PC-3 (cell line): ENCODE results near the gene PCDHGB4. TPM values are rescaled to one million over a fixed set of nuclear protein-coding genes. Genes with fewer than 3 reads are reported as not detected.

Experiments used
- ATAC-seq: fragments of 200-7000 bp; cut with Tn5 transposase; 2 replicates; pipeline ENCODE4 v1.9.1; 2020; ENCODE audit warnings: mild to moderate bottlenecking, moderate library complexity
- BruUV-seq: library from RNA; stranded (reverse); fragments of 400-500 nt; replicated peaks from 2 replicates; lab custom pipeline; 2021; lab: Mats Ljungman, UMichigan
- CTCF ChIA-PET: fragments of 300-600 bp; sonication (Branson Sonifier 250); formaldehyde crosslinking; loops from one replicate; lab custom pipeline; 2022; ENCODE audit warnings: antibody characterized with exemption; lab: Charles Lee
- POLR2A ChIA-PET: fragments of 300-600 bp; sonication (Branson Sonifier 250); formaldehyde crosslinking; loops from one replicate; lab custom pipeline; 2022; ENCODE audit warnings: antibody characterized with exemption; ENCODE audit not compliant: unreplicated experiment; lab: Charles Lee
- DNase-seq: peaks from one replicate; pipeline ENCODE4 v3.0.0-alpha.2; 2015
- H2AFZ ChIP-seq: fragments of 300-600 bp; sonication (generic); 2 replicates; pipeline ENCODE4 v1.6.0; 2016; ENCODE audit warnings: antibody characterized with exemption, low read length
- H3F3A ChIP-seq: fragments of 300-600 bp; sonication (generic); one replicate; pipeline ENCODE4 v1.6.0; 2017; ENCODE audit warnings: antibody characterized with exemption, low read length, control low read depth, mild to moderate bottlenecking; ENCODE audit not compliant: unreplicated experiment
- H3K27ac ChIP-seq: fragments of 300-600 bp; sonication (generic); 2 replicates; pipeline ENCODE4 v1.5.1; 2016; ENCODE audit warnings: mild to moderate bottlenecking, low read length
- H3K27me3 ChIP-seq: fragments of 300-600 bp; sonication (generic); 2 replicates; pipeline ENCODE4 v1.6.1; 2016; ENCODE audit warnings: low read length, mixed read lengths
- H3K36me3 ChIP-seq: fragments of 300-600 bp; sonication (generic); 2 replicates; pipeline ENCODE4 v1.6.1; 2016; ENCODE audit warnings: low read depth, mixed run types, low read length, mixed read lengths
- H3K4me1 ChIP-seq: fragments of 300-600 bp; sonication (generic); 2 replicates; pipeline ENCODE4 v1.5.1; 2016; ENCODE audit warnings: low read length; ENCODE audit not compliant: insufficient read depth
- H3K4me2 ChIP-seq: fragments of 300-600 bp; sonication (generic); 2 replicates; pipeline ENCODE4 v1.6.0; 2016; ENCODE audit warnings: low read length
- H3K4me3 ChIP-seq: fragments of 300-600 bp; sonication (generic); 2 replicates; pipeline ENCODE4 v1.5.1; 2016; ENCODE audit warnings: mild to moderate bottlenecking, low read length, mixed read lengths
- H3K79me2 ChIP-seq: fragments of 300-600 bp; sonication (generic); 2 replicates; pipeline ENCODE4 v1.6.1; 2017; ENCODE audit warnings: low read length, mixed read lengths
- H3K9ac ChIP-seq: fragments of 300-600 bp; sonication (generic); 2 replicates; pipeline ENCODE4 v1.6.0; 2016; ENCODE audit warnings: mild to moderate bottlenecking, low read length
- H3K9me2 ChIP-seq: fragments of 300-600 bp; sonication (generic); replicated peaks from 2 replicates; pipeline ENCODE4 v1.6.1; 2016; ENCODE audit warnings: mixed run types, low read length, mixed read lengths
- H3K9me3 ChIP-seq: fragments of 300-600 bp; sonication (generic); 2 replicates; pipeline ENCODE4 v1.6.1; 2016; ENCODE audit warnings: low read length, mixed read lengths
- H4K20me1 ChIP-seq: fragments of 300-600 bp; sonication (generic); 2 replicates; pipeline ENCODE4 v1.6.1; 2016; ENCODE audit warnings: low read length, mixed read lengths
- CTCF ChIP-seq: fragments of 300-600 bp; sonication (generic); conservative IDR thresholded peaks from 2 replicates; pipeline ENCODE4 v1.5.1; 2017; ENCODE audit warnings: antibody characterized with exemption, low read depth, mild to moderate bottlenecking, low read length
- EZH2 ChIP-seq: fragments of 300-600 bp; sonication (generic); IDR thresholded peaks from one replicate; pipeline ENCODE4 v1.6.1; 2017; ENCODE audit warnings: antibody characterized with exemption, mild to moderate bottlenecking, low read length; ENCODE audit not compliant: unreplicated experiment
- EZH2phosphoT487 ChIP-seq: fragments of 300-600 bp; sonication (generic); IDR thresholded peaks from 2 replicates; pipeline ENCODE4 v1.6.1; 2018; ENCODE audit warnings: mild to moderate bottlenecking, antibody characterized with exemption, low read length, borderline replicate concordance
- intact Hi-C: fragments of 100-400 bp; cut with micrococcal nuclease; formaldehyde crosslinking; loops from 2 replicates; pipeline ENCODE4 v1.9.0; 2023
- total RNA-seq: library from RNA; depleted of rRNA; stranded (reverse); fragments of >200 nt; gene quantifications from 2 replicates; pipeline ENCODE4 v1.2.3, GENCODE V29; 2014

PCDHGB4 gene
- total RNA-seq, 1 experiment from 2014 or later, result 0.73 TPM

- DNase-seq (no peak), ATAC-seq (no peak)
- Histone ChIP-seq H4K20me1 (no peaks in the 10 kb centered on the region), H3K9me2 (no peaks in the 10 kb centered on the region), H3K4me3 (no peak overlapping the region), H3K9me3 (0 out of 2 replicates have a peak, but pooled peaks cover 11% of the 10 kb centered on the region), H3K27ac (no peak overlapping the region), H3K4me2 (no peak overlapping the region), H3K4me1 (no peaks in the 10 kb centered on the region), H3K79me2 (no peaks in the 10 kb centered on the region), H3K27me3 (no peaks in the 10 kb centered on the region), H2AFZ (no peak overlapping the region), H3K36me3 (peaks cover 6% of the 10 kb centered on the region; the same call in 1 of the 2 replicates), H3K9ac (no peak overlapping the region), H3F3A (no peaks in the 10 kb centered on the region)
- TF ChIP-seq EZH2phosphoT487 (no peak), EZH2 (no peak), CTCF (no peak)
- ChIA-PET CTCF (interaction anchor here (0.6 kb wide), 1 partner anchor 590 kb away, joined by 3 read pairs; no protein-coding TSS in a partner anchor), POLR2A (no interaction called here)
- intact Hi-C loops, result no loop called here
- BruUV-seq, result no TSS peak
Observed at GRCh38 chr5:141411575-141411974, 24.1 kb downstream of the PCDHGB4 start.

GRCh38 chr5:141412854-141413539, 25.5 kb downstream of the PCDHGB4 start, which contains the start of gene PCDHGA10:
Gene PCDHGA10, plus strand, starts transcription at chr5:141412987. Its CDS starts 189 bp downstream, at chr5:141413176.
- TF ChIP-seq EZH2phosphoT487 (no peak), EZH2 (no peak), CTCF (no peak)
- Histone ChIP-seq H2AFZ (no peak within 1 kb of the TSS), H3K27ac (no peak within 1 kb of the TSS), H3K27me3 (no peaks in the 10 kb centered on the region), H3K4me1 (no peaks in the 10 kb centered on the region), H4K20me1 (no peaks in the 10 kb centered on the region), H3K4me3 (no peak within 1 kb of the TSS), H3K9ac (no peak within 1 kb of the TSS), H3K9me3 (0 out of 2 replicates have a peak, but pooled peaks cover 4% of the 10 kb centered on the region), H3K36me3 (peaks cover 6% of the 10 kb centered on the region; the same call in 1 of the 2 replicates), H3F3A (no peaks in the 10 kb centered on the region), H3K9me2 (no peaks in the 10 kb centered on the region), H3K79me2 (no peaks in the 10 kb centered on the region), H3K4me2 (no peak within 1 kb of the TSS)
- no TSS peak for BruUV-seq
- CTCF ChIA-PET, result no interaction called here
- DNase-seq (no peak), ATAC-seq (no peak)
- POLR2A ChIA-PET, result no interaction called here
- intact Hi-C loops, result no loop called here

GRCh38 chr5:141413540-141414069, 26.1 kb downstream of the PCDHGB4 start:
- CTCF ChIA-PET, result no interaction called here

More at GRCh38 chr5:141413540-141414069, 26.1 kb downstream of the PCDHGB4 start:
- no peaks in the 10 kb centered on the region for H3K79me2 ChIP-seq
- H3K27me3 ChIP-seq, result no peaks in the 10 kb centered on the region
- no peak overlapping the region for H3K9ac ChIP-seq
- intact Hi-C loops, result no loop called here
- no peak overlapping the region for H2AFZ ChIP-seq
- no peaks in the 10 kb centered on the region for H4K20me1 ChIP-seq
- DNase-seq (no peak), ATAC-seq (no peak)
- TF ChIP-seq EZH2phosphoT487, result no peak
- TF ChIP-seq CTCF, result no peak
- TF ChIP-seq EZH2, result no peak
- no peak overlapping the region for H3K27ac ChIP-seq
- POLR2A ChIA-PET, result no interaction called here
- 0 out of 2 replicates have a peak, but pooled peaks cover 4% of the 10 kb centered on the region for H3K9me3 ChIP-seq
- peaks cover 6% of the 10 kb centered on the region; the same call in 1 of the 2 replicates for H3K36me3 ChIP-seq
- H3K4me2 ChIP-seq, result no peak overlapping the region
- H3F3A ChIP-seq, result no peaks in the 10 kb centered on the region
- H3K4me3 ChIP-seq, result no peak overlapping the region
- no peaks in the 10 kb centered on the region for H3K9me2 ChIP-seq
- no peaks in the 10 kb centered on the region for H3K4me1 ChIP-seq
- no TSS peak for BruUV-seq
